ENCODE measurements around the gene HDHD5. TPM values are rescaled to one million over a fixed set of nuclear protein-coding genes. Genes with fewer than 3 reads are reported as not detected.

Gene HDHD5
- total RNA-seq, 3 donors from 2014 or later (not counting 1 experiment from before 2014, with no cell fraction given), result 12.0 to 16.5 (median 13.5) TPM

DNA sequence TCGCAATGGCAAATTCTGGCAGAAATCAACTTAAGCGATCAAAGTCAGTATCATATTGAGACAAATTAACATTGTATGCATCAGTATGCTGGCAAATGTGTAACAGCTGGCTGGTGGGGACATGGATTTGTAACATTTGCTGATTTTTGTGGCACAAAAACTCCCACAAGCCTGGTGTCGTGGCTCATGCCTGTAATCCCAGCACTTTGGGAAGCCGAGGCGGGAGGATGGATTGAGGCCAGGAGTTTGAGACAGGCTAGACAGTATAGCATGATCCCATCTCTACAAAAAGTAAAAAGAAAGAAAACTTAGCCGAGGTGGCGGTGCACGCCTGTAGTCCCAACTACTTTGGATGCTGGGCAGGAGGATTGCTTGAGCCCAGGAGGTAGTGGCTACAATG lies 17.6 kb upstream of the HDHD5 start:
- WGBS (ENCODE audit: insufficient coverage), result 98% methylated on average over 8 of the region's 8 CpGs
- DNase-seq (no peak), ATAC-seq (no peak)
- H3K4me3 ChIP-seq (ENCODE audit: low read length), result no peak overlapping the region
- H3K27me3 ChIP-seq (ENCODE audit: control insufficient read depth, insufficient read depth, low read length), result no peaks in the 10 kb centered on the region
- Mint-ChIP-seq H3K27ac (peak overlapping the region in 1 of 2 donors; percentile 47), H3K27me3 (ENCODE audit: low read depth in 2 of 2) (no peaks in the 10 kb centered on the region), H3K4me3 (no peak overlapping the region), H3K36me3 (peaks cover 17% of the 10 kb centered on the region), H3K4me1 (no peaks in the 10 kb centered on the region), H3K9me3 (no peaks in the 10 kb centered on the region)
- intact Hi-C loops (cut with micrococcal nuclease), result no loop called here
- H3K27ac ChIP-seq (ENCODE audit: low read length), result no peak overlapping the region
- TF ChIP-seq, protein P1, sequence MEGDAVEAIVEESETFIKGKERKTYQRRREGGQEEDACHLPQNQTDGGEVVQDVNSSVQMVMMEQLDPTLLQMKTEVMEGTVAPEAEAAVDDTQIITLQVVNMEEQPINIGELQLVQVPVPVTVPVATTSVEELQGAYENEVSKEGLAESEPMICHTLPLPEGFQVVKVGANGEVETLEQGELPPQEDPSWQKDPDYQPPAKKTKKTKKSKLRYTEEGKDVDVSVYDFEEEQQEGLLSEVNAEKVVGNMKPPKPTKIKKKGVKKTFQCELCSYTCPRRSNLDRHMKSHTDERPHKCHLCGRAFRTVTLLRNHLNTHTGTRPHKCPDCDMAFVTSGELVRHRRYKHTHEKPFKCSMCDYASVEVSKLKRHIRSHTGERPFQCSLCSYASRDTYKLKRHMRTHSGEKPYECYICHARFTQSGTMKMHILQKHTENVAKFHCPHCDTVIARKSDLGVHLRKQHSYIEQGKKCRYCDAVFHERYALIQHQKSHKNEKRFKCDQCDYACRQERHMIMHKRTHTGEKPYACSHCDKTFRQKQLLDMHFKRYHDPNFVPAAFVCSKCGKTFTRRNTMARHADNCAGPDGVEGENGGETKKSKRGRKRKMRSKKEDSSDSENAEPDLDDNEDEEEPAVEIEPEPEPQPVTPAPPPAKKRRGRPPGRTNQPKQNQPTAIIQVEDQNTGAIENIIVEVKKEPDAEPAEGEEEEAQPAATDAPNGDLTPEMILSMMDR (IDR thresholded peaks at IDR 0.05), result no peak
- peaks cover 6% of the 10 kb centered on the region for H3K4me1 ChIP-seq (ENCODE audit: control insufficient read depth, insufficient read depth, low read length)
- no peaks in the 10 kb centered on the region for H3K9me3 ChIP-seq (ENCODE audit: control insufficient read depth, insufficient read depth, low read length)
- H3K36me3 ChIP-seq (ENCODE audit: control insufficient read depth, insufficient read depth, low read length), result peaks cover 8% of the 10 kb centered on the region

DNA sequence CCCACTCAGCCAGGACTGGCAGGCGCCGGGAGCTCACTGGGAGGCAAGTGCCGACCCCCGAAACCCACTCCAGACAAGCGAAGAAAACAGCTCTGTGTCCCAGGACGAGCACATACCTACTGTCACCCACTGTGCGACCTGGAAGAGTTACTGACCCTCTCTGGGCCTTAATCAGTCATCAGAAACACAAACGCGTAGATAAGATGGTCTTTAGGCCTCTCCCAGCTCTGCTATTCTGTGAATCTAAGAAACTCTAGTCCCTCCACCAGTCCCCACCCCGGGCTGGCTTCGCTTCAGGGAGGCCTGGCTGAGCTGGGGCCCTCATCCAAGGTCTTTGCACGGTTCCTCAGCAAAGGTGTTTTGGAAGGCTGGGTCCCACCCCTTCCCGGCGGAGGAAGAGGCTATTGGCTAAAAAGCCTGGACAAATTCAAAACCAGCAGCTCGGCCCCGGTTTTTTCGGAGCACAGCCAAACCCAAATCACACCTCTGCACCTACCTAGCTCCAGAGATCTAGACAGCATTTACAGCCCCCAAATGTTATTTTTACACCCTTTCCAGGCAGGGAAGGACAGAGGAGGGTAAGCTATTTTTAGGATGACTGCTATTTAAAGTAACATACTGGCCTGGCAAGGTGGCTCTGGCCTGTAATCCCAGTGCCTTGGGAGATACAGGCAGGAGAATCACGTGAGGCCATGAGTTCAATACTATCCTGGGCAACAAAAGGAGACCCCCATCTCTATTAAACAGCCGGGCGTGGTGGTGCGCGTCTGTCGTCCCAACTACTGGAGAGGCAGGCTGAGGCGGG lies 13.2 kb upstream of the HDHD5 start:
- H3K4me1 Mint-ChIP-seq, result peaks cover 5 to 6% of the 10 kb centered on the region in 2 donors
- Histone ChIP-seq H3K9me3 (ENCODE audit: control insufficient read depth, insufficient read depth, low read length) (no peaks in the 10 kb centered on the region), H3K4me1 (ENCODE audit: control insufficient read depth, insufficient read depth, low read length) (peaks cover 11% of the 10 kb centered on the region), H3K36me3 (ENCODE audit: control insufficient read depth, insufficient read depth, low read length) (no peaks in the 10 kb centered on the region), H3K27ac (ENCODE audit: low read length) (no peak overlapping the region), H3K4me3 (ENCODE audit: low read length) (peak overlapping the region; percentile 40), H3K27me3 (ENCODE audit: control insufficient read depth, insufficient read depth, low read length) (no peaks in the 10 kb centered on the region)
- H3K27me3 Mint-ChIP-seq (ENCODE audit: low read depth in 2 of 2), result peaks cover 0 to 5% of the 10 kb centered on the region in 2 donors
- peak overlapping the region in 1 of 2 donors; percentile 88 for H3K27ac Mint-ChIP-seq
- ATAC-seq (no peak), DNase-seq (no peak)
- H3K36me3 Mint-ChIP-seq, result no peaks in the 10 kb centered on the region
- TF ChIP-seq, protein P1 (IDR thresholded peaks at IDR 0.05), result peak; percentile 30
- H3K4me3 Mint-ChIP-seq, result peak overlapping the region; percentile 88
- WGBS (ENCODE audit: insufficient coverage), result 65% methylated on average over 24 of the region's 24 CpGs
- intact Hi-C loops (cut with micrococcal nuclease), result no loop called here
- H3K9me3 Mint-ChIP-seq, result no peaks in the 10 kb centered on the region

DNA sequence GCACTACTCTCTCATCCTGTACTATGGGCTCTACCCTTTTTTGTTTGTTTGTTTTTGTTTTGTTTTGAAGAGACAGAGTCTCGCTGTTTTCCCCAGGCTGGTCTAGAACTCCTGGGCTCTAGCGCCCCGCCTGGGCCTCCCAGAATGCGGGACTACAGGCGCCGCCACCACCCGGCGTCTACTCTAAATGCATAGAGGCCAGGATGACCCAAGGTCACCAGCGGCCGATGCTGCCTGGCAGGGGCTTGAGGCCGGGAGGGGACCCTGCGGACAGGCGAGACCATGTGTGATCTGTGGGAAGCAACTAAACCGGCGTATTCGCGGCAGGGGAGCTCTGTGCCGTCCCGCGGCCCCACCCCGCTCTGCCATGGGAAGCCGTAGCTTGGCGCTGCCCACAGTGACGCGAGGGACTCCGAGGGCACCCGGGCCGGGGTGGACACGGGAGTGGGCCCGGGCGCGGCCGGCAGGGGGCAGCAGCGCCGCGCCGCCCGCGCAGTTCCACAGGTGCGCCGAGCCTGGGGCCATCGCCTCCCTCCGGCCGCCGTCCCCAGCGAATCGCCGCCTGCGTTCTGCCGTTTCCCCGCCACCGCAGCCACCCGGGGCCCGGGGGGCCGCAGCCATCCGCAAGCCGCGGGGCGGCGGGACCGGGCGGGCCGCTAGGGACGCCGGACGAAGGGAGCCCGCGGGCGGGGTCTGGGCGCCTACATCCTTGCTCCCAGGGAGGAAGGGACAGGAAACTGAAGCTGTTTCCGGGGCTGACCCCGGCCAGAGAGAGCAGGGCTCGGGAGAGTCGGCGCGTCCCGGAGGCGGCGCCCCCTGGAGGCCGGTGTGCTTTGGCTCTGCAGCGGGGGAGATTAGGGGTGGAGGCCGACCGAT lies 12.3 kb upstream of the HDHD5 start:
- peaks cover 0 to 5% of the 10 kb centered on the region in 2 donors for H3K27me3 Mint-ChIP-seq (ENCODE audit: low read depth in 2 of 2)
- H3K9me3 Mint-ChIP-seq, result no peaks in the 10 kb centered on the region
- H3K4me3 Mint-ChIP-seq, result peak overlapping the region; percentile 88
- peaks cover 11% of the 10 kb centered on the region for H3K4me1 ChIP-seq (ENCODE audit: control insufficient read depth, insufficient read depth, low read length)
- no peaks in the 10 kb centered on the region for H3K36me3 ChIP-seq (ENCODE audit: control insufficient read depth, insufficient read depth, low read length)
- peak; percentile 92 to 96 (median 92) for ATAC-seq
- WGBS (ENCODE audit: insufficient coverage), result under 1% methylated on average over 83 of the region's 83 CpGs
- peaks cover 5 to 6% of the 10 kb centered on the region in 2 donors for H3K4me1 Mint-ChIP-seq
- DNase-seq, result peak; percentile 68 to 83
- no peaks in the 10 kb centered on the region for H3K27me3 ChIP-seq (ENCODE audit: control insufficient read depth, insufficient read depth, low read length)
- H3K9me3 ChIP-seq (ENCODE audit: control insufficient read depth, insufficient read depth, low read length), result no peaks in the 10 kb centered on the region
- intact Hi-C loops (cut with micrococcal nuclease), result loop anchor here (2.0 kb wide), 1 partner anchor 97 kb away; no protein-coding TSS in a partner anchor
- H3K27ac ChIP-seq (ENCODE audit: low read length), result peak overlapping the region; percentile 75
- H3K27ac Mint-ChIP-seq, result peak overlapping the region; percentile 71 to 88
- TF ChIP-seq, protein P1 (IDR thresholded peaks at IDR 0.05), result peak; percentile 96
- H3K4me3 ChIP-seq (ENCODE audit: low read length), result peak overlapping the region; percentile 49
- H3K36me3 Mint-ChIP-seq, result no peaks in the 10 kb centered on the region

Measured in natural killer cell (primary cell).